GM21619 (cell line): Measurements from ENCODE around the gene SMURF2.
A peak's percentile ranks its signal among the peaks of the same experiment; 100 is the strongest.
"Not testable (repeated sequence)": the region's sequence is repeated elsewhere in the genome, so short reads cannot be mapped to it uniquely, and the experiment has no call there.

ENCODE experiments used
- ATAC-seq: cut with Tn5 transposase; IDR thresholded peaks from one replicate; pipeline ENCODE4 v1.9.1; 2021; ENCODE audit not compliant: unreplicated experiment

Gene SMURF2

GRCh38 chr17:64632606-64633005, 29.5 kb downstream of the SMURF2 start:
- ATAC-seq, result no peak

GRCh38 chr17:64632194-64632593, 29.9 kb downstream of the SMURF2 start:
- no peak for ATAC-seq

- ATAC-seq, result no peak
Observed at GRCh38 chr17:64630309-64631223, 31.5 kb downstream of the SMURF2 start.

- ATAC-seq, result peak; percentile 64
Observed at GRCh38 chr17:64628641-64629040, 33.5 kb downstream of the SMURF2 start.

GRCh38 chr17:64627797-64628196, 34.3 kb downstream of the SMURF2 start:
- ATAC-seq, result no peak

GRCh38 chr17:64626827-64627226, 35.3 kb downstream of the SMURF2 start:
- no peak for ATAC-seq

GRCh38 chr17:64625541-64625940, 36.6 kb downstream of the SMURF2 start:
- no peak for ATAC-seq

GRCh38 chr17:64622931-64623654, 39.0 kb downstream of the SMURF2 start:
- ATAC-seq, result no peak

- ATAC-seq, result no peak
Observed at GRCh38 chr17:64621772-64622171, 40.3 kb downstream of the SMURF2 start.

- ATAC-seq, result no peak
Observed at GRCh38 chr17:64618848-64619247, 43.3 kb downstream of the SMURF2 start.

GRCh38 chr17:64617125-64617780, 44.9 kb downstream of the SMURF2 start:
- ATAC-seq, result no peak

GRCh38 chr17:64615028-64615677, 47.0 kb downstream of the SMURF2 start:
- no peak for ATAC-seq

GRCh38 chr17:64614266-64615027, 47.7 kb downstream of the SMURF2 start:
- ATAC-seq, result no peak

- no peak for ATAC-seq
Observed at GRCh38 chr17:64611369-64611768, 50.7 kb downstream of the SMURF2 start.

GRCh38 chr17:64610244-64610643, 51.9 kb downstream of the SMURF2 start:
- ATAC-seq, result not testable (repeated sequence)

GRCh38 chr17:64608571-64608981, 53.5 kb downstream of the SMURF2 start:
- no peak for ATAC-seq

- no peak for ATAC-seq
Observed at GRCh38 chr17:64607862-64608565, 54.1 kb downstream of the SMURF2 start.

- not testable (repeated sequence) for ATAC-seq
Observed at GRCh38 chr17:64604532-64604931, 57.6 kb downstream of the SMURF2 start.

- no peak for ATAC-seq
Observed at GRCh38 chr17:64603987-64604386, 58.1 kb downstream of the SMURF2 start.

- ATAC-seq, result no peak
Observed at GRCh38 chr17:64599827-64600226, 62.3 kb downstream of the SMURF2 start.
